Smooth muscle cell (in vitro differentiated cells): Measurements from ENCODE around the gene ENOX1. TPM values are rescaled to one million over a fixed set of nuclear protein-coding genes. Genes with fewer than 3 reads are reported as not detected.

Source experiments
- DNase-seq: peaks from one replicate; lab custom pipeline; 2025; ENCODE audit not compliant: unreplicated experiment; lab: John Stamatoyannopoulos, UW
- H2AFZ ChIP-seq: fragments of 200-600 bp; sonication (generic); 2 replicates; pipeline ENCODE4 v1.6.0; 2016; ENCODE audit warnings: antibody characterized with exemption, low read depth, mild to moderate bottlenecking
- H3F3A ChIP-seq: fragments of 200-600 bp; sonication (generic); 2 replicates; pipeline ENCODE4 v1.6.0; 2017; ENCODE audit warnings: antibody characterized with exemption, low read depth
- H3K27ac ChIP-seq: fragments of 200-600 bp; sonication (generic); 2 replicates; pipeline ENCODE4 v1.5.1; 2016; ENCODE audit warnings: low read depth, mild to moderate bottlenecking
- H3K27me3 ChIP-seq: fragments of 200-600 bp; sonication (generic); 2 replicates; pipeline ENCODE4 v1.6.1; 2016; ENCODE audit warnings: low read depth, mild to moderate bottlenecking
- H3K36me3 ChIP-seq: fragments of 200-600 bp; sonication (generic); 2 replicates; pipeline ENCODE4 v1.5.1; 2016; ENCODE audit warnings: low read depth
- H3K4me1 ChIP-seq: fragments of 200-600 bp; sonication (generic); 2 replicates; pipeline ENCODE4 v1.5.1; 2016; ENCODE audit warnings: low read depth
- H3K4me2 ChIP-seq: fragments of 200-600 bp; sonication (generic); 2 replicates; pipeline ENCODE4 v1.6.0; 2016; ENCODE audit warnings: mild to moderate bottlenecking
- H3K4me3 ChIP-seq: fragments of 200-600 bp; sonication (generic); 2 replicates; pipeline ENCODE4 v1.5.1; 2016; ENCODE audit warnings: mild to moderate bottlenecking
- H3K79me2 ChIP-seq: fragments of 200-600 bp; sonication (generic); 2 replicates; pipeline ENCODE4 v1.6.0; 2016; ENCODE audit warnings: low read depth, mild to moderate bottlenecking
- H3K9ac ChIP-seq: fragments of 200-600 bp; sonication (generic); 2 replicates; pipeline ENCODE4 v1.6.0; 2016; ENCODE audit warnings: low read depth
- H3K9me3 ChIP-seq: fragments of 200-600 bp; sonication (generic); replicated peaks from 2 replicates; pipeline ENCODE4 v1.5.1; 2016; ENCODE audit warnings: low read depth
- H4K20me1 ChIP-seq: fragments of 200-600 bp; sonication (generic); 2 replicates; pipeline ENCODE4 v1.6.0; 2016; ENCODE audit warnings: low read depth
- CTCF ChIP-seq: fragments of 200-600 bp; sonication (generic); IDR thresholded peaks from 2 replicates; pipeline ENCODE4 v1.5.1; 2017; ENCODE audit warnings: borderline replicate concordance, mild to moderate bottlenecking, antibody characterized with exemption; ENCODE audit not compliant: insufficient read depth, poor library complexity, severe bottlenecking
- WGBS: methylation state at CpG from one replicate; pipeline ENCODE4 v1.1.7; 2016; ENCODE audit warnings: low lambda C conversion rate; 5-methylcytosine and 5-hydroxymethylcytosine counted together
- polyA plus RNA-seq: library from polyadenylated mRNA; unstranded; fragments of >200 nt; fragmentation: Nextera tagmentation; extraction: Ambion mirVana; gene quantifications from 2 replicates; pipeline ENCODE4 v1.2.1, GENCODE V29; 2016
- total RNA-seq: library from RNA; depleted of rRNA; stranded (reverse); fragments of >200 nt; gene quantifications from 2 replicates; pipeline ENCODE4 v1.2.3, GENCODE V29; 2014

The ENOX1 gene
- total and polyA plus RNA-seq, 2 experiments from 2014 or later, result 1.9 to 2.6 TPM

GRCh38 chr13:43263047-43263446, 523.7 kb downstream of the ENOX1 start:
- Histone ChIP-seq H3K9ac (no peak overlapping the region), H4K20me1 (no peaks in the 10 kb centered on the region), H3K4me1 (no peaks in the 10 kb centered on the region), H3K27me3 (no peaks in the 10 kb centered on the region), H3K4me3 (no peak overlapping the region), H3K4me2 (no peak overlapping the region), H2AFZ (no peak overlapping the region), H3F3A (no peaks in the 10 kb centered on the region), H3K79me2 (no peaks in the 10 kb centered on the region), H3K36me3 (no peaks in the 10 kb centered on the region), H3K27ac (no peak overlapping the region), H3K9me3 (no peaks in the 10 kb centered on the region)
- WGBS, result 90% methylated on average over 2 of the region's 2 CpGs
- no peak for TF ChIP-seq CTCF
- DNase-seq, result no peak

- no peak overlapping the region for H2AFZ ChIP-seq
- no peak overlapping the region for H3K4me3 ChIP-seq
- TF ChIP-seq CTCF, result no peak
- no peaks in the 10 kb centered on the region for H4K20me1 ChIP-seq
- H3K4me2 ChIP-seq, result no peak overlapping the region
- no peaks in the 10 kb centered on the region for H3F3A ChIP-seq
- H3K36me3 ChIP-seq, result no peaks in the 10 kb centered on the region
- DNase-seq, result no peak
- WGBS, result 70% methylated on average over 5 of the region's 5 CpGs
- H3K4me1 ChIP-seq, result no peaks in the 10 kb centered on the region
- H3K9ac ChIP-seq, result no peak overlapping the region
- H3K27ac ChIP-seq, result no peak overlapping the region
- no peaks in the 10 kb centered on the region for H3K9me3 ChIP-seq
- H3K27me3 ChIP-seq, result no peaks in the 10 kb centered on the region
- H3K79me2 ChIP-seq, result no peaks in the 10 kb centered on the region
Measured at GRCh38 chr13:43260999-43261398, 525.8 kb downstream of the ENOX1 start.

- H3K27ac ChIP-seq, result no peak overlapping the region
- no peak overlapping the region for H3K9ac ChIP-seq
- no peak for DNase-seq
- no peak overlapping the region for H3K4me3 ChIP-seq
- no peak for TF ChIP-seq CTCF
- H4K20me1 ChIP-seq, result no peaks in the 10 kb centered on the region
- H2AFZ ChIP-seq, result no peak overlapping the region
- H3K36me3 ChIP-seq, result no peaks in the 10 kb centered on the region
- no peaks in the 10 kb centered on the region for H3F3A ChIP-seq
- H3K9me3 ChIP-seq, result no peaks in the 10 kb centered on the region
- H3K27me3 ChIP-seq, result no peaks in the 10 kb centered on the region
- 87% methylated on average over 1 of the region's 1 CpG for WGBS
- H3K4me1 ChIP-seq, result no peaks in the 10 kb centered on the region
- no peak overlapping the region for H3K4me2 ChIP-seq
- no peaks in the 10 kb centered on the region for H3K79me2 ChIP-seq
Measured at GRCh38 chr13:43258771-43259170, 528.0 kb downstream of the ENOX1 start.

GRCh38 chr13:43257765-43258164, 529.0 kb downstream of the ENOX1 start:
- Histone ChIP-seq H3K36me3 (no peaks in the 10 kb centered on the region), H3K4me3 (no peak overlapping the region), H3K4me2 (no peak overlapping the region), H3K79me2 (no peaks in the 10 kb centered on the region), H3K9ac (no peak overlapping the region), H4K20me1 (no peaks in the 10 kb centered on the region), H3K27me3 (no peaks in the 10 kb centered on the region), H3K4me1 (no peaks in the 10 kb centered on the region), H3K9me3 (no peaks in the 10 kb centered on the region), H2AFZ (no peak overlapping the region), H3F3A (no peaks in the 10 kb centered on the region), H3K27ac (no peak overlapping the region)
- DNase-seq, result no peak
- TF ChIP-seq CTCF, result no peak
